Transverse colon (tissue), 4 donors: ENCODE results near the gene MARCHF9. TPM values are rescaled to one million over a fixed set of nuclear protein-coding genes. Genes with fewer than 3 reads are reported as not detected.

ENCODE experiments used
- DNase-seq: peaks from one replicate; pipeline ENCODE4 v3.0.0-alpha.2; 2019
- H3K27ac ChIP-seq, 4 donors: fragments of 200-600 bp; sonication (generic); 2 replicates each; pipeline ENCODE4 v1.5.1; 2016 to 2018; ENCODE audit warnings: inconsistent platforms in 4 of 4
- H3K27me3 ChIP-seq: fragments of 200-600 bp; sonication (generic); 2 replicates; pipeline ENCODE4 v1.5.1; 2017; ENCODE audit warnings: inconsistent platforms
- H3K36me3 ChIP-seq, 4 donors: fragments of 200-600 bp; sonication (generic); 2 replicates each; pipeline ENCODE4 v1.5.1; 2017 to 2019; ENCODE audit warnings: inconsistent platforms in 4 of 4
- H3K4me1 ChIP-seq, 4 donors: fragments of 200-600 bp; sonication (generic); 2 replicates each; pipeline ENCODE4 v1.5.1; 2017 to 2020; ENCODE audit warnings: inconsistent platforms in 4 of 4
- H3K4me3 ChIP-seq, 4 donors: fragments of 200-600 bp; sonication (generic); 1 replicate in 1 of 4; 2 replicates in 3 of 4; pipeline versions ENCODE4 v1.5.1 to v1.6.1; 2017 to 2019; ENCODE audit warnings: inconsistent platforms in 4 of 4
- H3K9me3 ChIP-seq, 2 donors: fragments of 200-600 bp; sonication (generic); 2 replicates each; pipeline ENCODE4 v1.5.1; 2017 to 2019; ENCODE audit warnings: inconsistent platforms in 2 of 2
- EP300 ChIP-seq: sonication (generic); formaldehyde crosslinking; IDR thresholded peaks from one replicate; pipeline ENCODE4 v1.6.1; 2017; ENCODE audit warnings: antibody characterized with exemption, low read depth
- POLR2A ChIP-seq: fragments of 450-650 bp; IDR thresholded peaks from one replicate; pipeline ENCODE4 v1.6.1; 2016; ENCODE audit warnings: antibody characterized with exemption, mild to moderate bottlenecking, moderate library complexity
- POLR2AphosphoS5 ChIP-seq, 3 donors: sonication (generic); formaldehyde crosslinking; IDR thresholded peaks; one replicate each; pipeline ENCODE4 v1.6.1; 2016; ENCODE audit warnings: antibody characterized with exemption in 3 of 3
- WGBS, 2 donors: methylation state at CpG; one replicate each; pipeline ENCODE4 v1.1.5; 2018; ENCODE audit warnings: low coverage in 1 of 2; 5-methylcytosine and 5-hydroxymethylcytosine counted together
- in situ Hi-C, 4 donors: fragments of 200-750 bp; cut with MboI; loops; one replicate each; pipeline versions ENCODE4 v1.15.0 to v1.15.1; 2017; ENCODE audit warnings: low sequenced_read_pairs in 3 of 4, low pct_ligation_motif_present in 1 of 4, low pct_unique_long_range_greater_than_20kb in 1 of 4
- intact Hi-C: fragments of 100-400 bp; cut with DNase I; formaldehyde crosslinking; loops from one replicate; pipeline ENCODE4 v1.15.1; 2023; ENCODE audit warnings: low total_unique reads
- total RNA-seq, 4 donors: library from RNA; depleted of rRNA; stranded (reverse); fragments of >200 nt; gene quantifications; one replicate each; pipeline ENCODE4 v1.1.0, GENCODE V29; 2016
- TF ChIP-seq, protein P1 (sequence below), 5 experiments: fragments of 200-600 bp in 3 of 5; fragments of 450-650 bp in 2 of 5; sonication (generic) in 3 of 5; IDR thresholded peaks; 1 replicate in 2 of 5; 2 replicates in 3 of 5; pipeline ENCODE4 v1.5.1; 2016 to 2017; ENCODE audit warnings: antibody characterized with exemption in 5 of 5, inconsistent platforms in 3 of 5, mild to moderate bottlenecking in 2 of 5, moderate library complexity in 1 of 5

The MARCHF9 gene
- total RNA-seq, 4 donors from 2014 or later, result 1.5 to 24.1 (median 9.5) TPM

GRCh38 chr12:57796996-57797395, 42.1 kb downstream of the MARCHF9 start:
- Histone ChIP-seq H3K36me3 (peaks cover 0 to 66% (median 26%) of the 10 kb centered on the region in 4 donors), H3K4me1 (peaks cover 0 to 6% (median 0%) of the 10 kb centered on the region in 4 donors), H3K9me3 (no peaks in the 10 kb centered on the region), H3K27ac (no peak overlapping the region), H3K27me3 (no peaks in the 10 kb centered on the region), H3K4me3 (no peak overlapping the region)
- intact Hi-C loops (no loop called here), in situ Hi-C loops (no loop called here)
- WGBS, 2 donors, result 95 to 100% methylated on average over 1 of the region's 1 CpG
- TF ChIP-seq POLR2AphosphoS5 (IDR thresholded peaks at IDR 0.05), result no peak
- TF ChIP-seq, protein P1, sequence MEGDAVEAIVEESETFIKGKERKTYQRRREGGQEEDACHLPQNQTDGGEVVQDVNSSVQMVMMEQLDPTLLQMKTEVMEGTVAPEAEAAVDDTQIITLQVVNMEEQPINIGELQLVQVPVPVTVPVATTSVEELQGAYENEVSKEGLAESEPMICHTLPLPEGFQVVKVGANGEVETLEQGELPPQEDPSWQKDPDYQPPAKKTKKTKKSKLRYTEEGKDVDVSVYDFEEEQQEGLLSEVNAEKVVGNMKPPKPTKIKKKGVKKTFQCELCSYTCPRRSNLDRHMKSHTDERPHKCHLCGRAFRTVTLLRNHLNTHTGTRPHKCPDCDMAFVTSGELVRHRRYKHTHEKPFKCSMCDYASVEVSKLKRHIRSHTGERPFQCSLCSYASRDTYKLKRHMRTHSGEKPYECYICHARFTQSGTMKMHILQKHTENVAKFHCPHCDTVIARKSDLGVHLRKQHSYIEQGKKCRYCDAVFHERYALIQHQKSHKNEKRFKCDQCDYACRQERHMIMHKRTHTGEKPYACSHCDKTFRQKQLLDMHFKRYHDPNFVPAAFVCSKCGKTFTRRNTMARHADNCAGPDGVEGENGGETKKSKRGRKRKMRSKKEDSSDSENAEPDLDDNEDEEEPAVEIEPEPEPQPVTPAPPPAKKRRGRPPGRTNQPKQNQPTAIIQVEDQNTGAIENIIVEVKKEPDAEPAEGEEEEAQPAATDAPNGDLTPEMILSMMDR (IDR thresholded peaks at IDR 0.05), result no peak
- no peak for TF ChIP-seq EP300
- TF ChIP-seq POLR2A, result no peak
- no peak for DNase-seq

GRCh38 chr12:57797933-57798332, 43.0 kb downstream of the MARCHF9 start:
- Histone ChIP-seq H3K9me3 (no peaks in the 10 kb centered on the region), H3K4me3 (no peak overlapping the region), H3K36me3 (peaks cover 0 to 60% (median 21%) of the 10 kb centered on the region in 4 donors), H3K27ac (no peak overlapping the region), H3K27me3 (no peaks in the 10 kb centered on the region), H3K4me1 (peaks cover 0 to 6% (median 0%) of the 10 kb centered on the region in 4 donors)
- no peak for DNase-seq
- 50 to 68% methylated on average over 1 of the region's 1 CpG for WGBS, 2 donors
- in situ Hi-C loops, result no loop called here
- TF ChIP-seq EP300, result no peak
- TF ChIP-seq, protein P1 (IDR thresholded peaks at IDR 0.05), result no peak
- no peak for TF ChIP-seq POLR2A
- TF ChIP-seq POLR2AphosphoS5 (IDR thresholded peaks at IDR 0.05), result no peak
- intact Hi-C loops, result no loop called here

- H3K4me3 ChIP-seq, result no peak overlapping the region
- H3K27ac ChIP-seq, result no peak overlapping the region
- intact Hi-C loops (no loop called here), in situ Hi-C loops (no loop called here)
- 90 to 100% methylated on average over 2 to 3 of the region's 3 CpGs for WGBS, 2 donors
- peaks cover 0 to 9% (median 0%) of the 10 kb centered on the region in 4 donors for H3K4me1 ChIP-seq
- H3K36me3 ChIP-seq, result peaks cover 0 to 39% (median 16%) of the 10 kb centered on the region in 4 donors
- H3K9me3 ChIP-seq, result no peaks in the 10 kb centered on the region
- TF ChIP-seq EP300 (no peak), POLR2AphosphoS5 (IDR thresholded peaks at IDR 0.05) (no peak), POLR2A (no peak)
- TF ChIP-seq, protein P1 (IDR thresholded peaks at IDR 0.05), result no peak
- DNase-seq, result no peak
- H3K27me3 ChIP-seq, result no peaks in the 10 kb centered on the region
Measured at GRCh38 chr12:57800965-57801364, 46.1 kb downstream of the MARCHF9 start.

GRCh38 chr12:57802607-57803006, 47.7 kb downstream of the MARCHF9 start:
- H3K27ac ChIP-seq, result no peak overlapping the region
- no peaks in the 10 kb centered on the region for H3K9me3 ChIP-seq
- H3K36me3 ChIP-seq, result peaks cover 0 to 32% (median 8%) of the 10 kb centered on the region in 4 donors
- no peaks in the 10 kb centered on the region for H3K27me3 ChIP-seq
- 97% methylated on average over 1 of the region's 1 CpG; no CpG with 5 or more reads in 1 of the 2 donors for WGBS, 2 donors
- no peak for DNase-seq
- in situ Hi-C loops (no loop called here), intact Hi-C loops (no loop called here)
- H3K4me3 ChIP-seq, result no peak overlapping the region
- peaks cover 0 to 9% (median 0%) of the 10 kb centered on the region in 4 donors for H3K4me1 ChIP-seq
- TF ChIP-seq POLR2A, result no peak
- TF ChIP-seq, protein P1 (IDR thresholded peaks at IDR 0.05), result no peak
- no peak for TF ChIP-seq POLR2AphosphoS5 (IDR thresholded peaks at IDR 0.05)
- no peak for TF ChIP-seq EP300
